Esophagus squamous epithelium (tissue), 5 donors: Measurements from ENCODE around the gene FLT3. TPM values are rescaled to one million over a fixed set of nuclear protein-coding genes. Genes with fewer than 3 reads are reported as not detected.
"Not testable (repeated sequence)": the region's sequence is repeated elsewhere in the genome, so short reads cannot be mapped to it uniquely, and the experiment has no call there.

Experiments
- DNase-seq: peaks from one replicate; lab custom pipeline; 2025; lab: John Stamatoyannopoulos, UW
- H3K27ac ChIP-seq, 4 donors: fragments of 200-600 bp; sonication (generic); one replicate each; pipeline ENCODE4 v1.5.1; 2016 to 2019; ENCODE audit warnings: mild to moderate bottlenecking in 1 of 4
- H3K27me3 ChIP-seq, 4 donors: fragments of 200-600 bp; sonication (generic); 1 replicate in 3 of 4; 2 replicates in 1 of 4; pipeline versions ENCODE4 v1.5.1 to v1.6.0; 2017 to 2021; ENCODE audit warnings: antibody characterized with exemption in 1 of 4
- H3K36me3 ChIP-seq, 3 donors: fragments of 200-600 bp; sonication (generic); one replicate each; pipeline ENCODE4 v1.5.1; 2016 to 2019
- H3K4me1 ChIP-seq, 3 donors: fragments of 200-600 bp; sonication (generic); one replicate each; pipeline ENCODE4 v1.5.1; 2017 to 2019
- H3K4me3 ChIP-seq, 4 donors: fragments of 200-600 bp; sonication (generic); 1 replicate in 3 of 4; 2 replicates in 1 of 4; pipeline ENCODE4 v1.5.1; 2016 to 2019; ENCODE audit warnings: mild to moderate bottlenecking in 2 of 4, moderate library complexity in 1 of 4
- H3K9me3 ChIP-seq, 3 donors: fragments of 200-600 bp; sonication (generic); one replicate each; pipeline ENCODE4 v1.5.1; 2016 to 2019
- CTCF ChIP-seq, 6 experiments: fragments of 450-650 bp in 4 of 6; fragments of 200-600 bp in 2 of 6; sonication (generic) in 2 of 6; IDR thresholded peaks; one replicate each; pipeline ENCODE4 v1.5.1; 2016 to 2019; ENCODE audit warnings: antibody characterized with exemption in 6 of 6, mild to moderate bottlenecking in 4 of 6, moderate library complexity in 4 of 6
- POLR2A ChIP-seq, 4 donors: fragments of 450-650 bp; IDR thresholded peaks; one replicate each; pipeline ENCODE4 v1.6.1; 2017; ENCODE audit warnings: antibody characterized with exemption in 4 of 4, mild to moderate bottlenecking in 4 of 4, moderate library complexity in 3 of 4
- WGBS, 2 donors: methylation state at CpG; one replicate each; pipeline ENCODE4 v1.1.5; 2018; 5-methylcytosine and 5-hydroxymethylcytosine counted together
- intact Hi-C: fragments of 100-400 bp; cut with DNase I; formaldehyde crosslinking; loops from one replicate; pipeline ENCODE4 v1.15.0; 2022
- total RNA-seq, 4 donors: library from RNA; depleted of rRNA; stranded (reverse); fragments of >200 nt; gene quantifications; one replicate each; pipeline ENCODE4 v1.1.0, GENCODE V29; 2016
- donor health status: DM: yes; HTN: yes; CAD: no.

The FLT3 gene
- total RNA-seq = 1 to 10 TPM in 2 of 4 donors, under 1 TPM in 2; 0.09 to 1.5 (median 0.96) TPM

GRCh38 chr13:28100150-28101121 lies at the start of gene FLT3:
FLT3 (minus strand) TSS chr13:28100576; CDS start chr13:28100510, 66 bp downstream.
- 4 to 42% methylated on average over 6 to 34 of the region's 106 CpGs for WGBS, 2 donors
- H3K27me3 ChIP-seq = peaks cover 12 to 91% (median 17%) of the 10 kb centered on the region in 4 donors
- H3K9me3 ChIP-seq = no peaks in the 10 kb centered on the region
- peaks cover 5 to 17% (median 10%) of the 10 kb centered on the region in 3 donors for H3K4me1 ChIP-seq
- peak in 1 of 4 donors; percentile 40 for TF ChIP-seq POLR2A (IDR thresholded peaks at IDR 0.05)
- no peak for TF ChIP-seq CTCF (IDR thresholded peaks at IDR 0.05)
- H3K4me3 ChIP-seq = peak within 1 kb of the TSS; percentile 0 to 65 (median 29)
- no peak within 1 kb of the TSS for H3K27ac ChIP-seq
- intact Hi-C loops = no loop called here
- DNase-seq = no peak
- no peaks in the 10 kb centered on the region for H3K36me3 ChIP-seq

GRCh38 chr13:28147495-28147894 lies 47.1 kb upstream of the FLT3 start:
- Histone ChIP-seq H3K4me1 (peaks cover 0 to 40% (median 7%) of the 10 kb centered on the region in 3 donors), H3K27ac (no peak overlapping the region), H3K36me3 (no peaks in the 10 kb centered on the region), H3K27me3 (no peaks in the 10 kb centered on the region), H3K9me3 (no peaks in the 10 kb centered on the region), H3K4me3 (no peak overlapping the region)
- TF ChIP-seq POLR2A (IDR thresholded peaks at IDR 0.05) = no peak
- TF ChIP-seq CTCF (IDR thresholded peaks at IDR 0.05) = no peak
- intact Hi-C loops = no loop called here
- no peak for DNase-seq
- 35 to 38% methylated on average over 1 of the region's 1 CpG for WGBS, 2 donors

GRCh38 chr13:28145049-28145448 lies 44.7 kb upstream of the FLT3 start:
- no peak for DNase-seq
- Histone ChIP-seq H3K4me1 (peaks cover 3 to 50% (median 15%) of the 10 kb centered on the region in 3 donors), H3K27ac (no peak overlapping the region), H3K36me3 (no peaks in the 10 kb centered on the region), H3K4me3 (no peak overlapping the region), H3K27me3 (no peaks in the 10 kb centered on the region), H3K9me3 (no peaks in the 10 kb centered on the region)
- intact Hi-C loops = no loop called here
- TF ChIP-seq CTCF (IDR thresholded peaks at IDR 0.05) (no peak), POLR2A (IDR thresholded peaks at IDR 0.05) (no peak)
- 93 to 98% methylated on average over 6 of the region's 6 CpGs for WGBS, 2 donors

- H3K9me3 ChIP-seq, H3K27ac ChIP-seq, intact Hi-C loops, DNase-seq, H3K27me3 ChIP-seq, H3K4me3 ChIP-seq, H3K36me3 ChIP-seq: not testable (repeated sequence)
- WGBS, 2 donors = 55 to 58% methylated on average over 2 to 8 of the region's 10 CpGs
- H3K4me1 ChIP-seq = peaks cover 8 to 60% (median 10%) of the 10 kb centered on the region in 3 donors
Measured at GRCh38 chr13:28141542-28141941, 41.2 kb upstream of the FLT3 start.

- 55 to 66% methylated on average over 8 to 10 of the region's 10 CpGs for WGBS, 2 donors
- Histone ChIP-seq H3K9me3 (no peaks in the 10 kb centered on the region), H3K27me3 (no peaks in the 10 kb centered on the region), H3K4me1 (peaks cover 8 to 59% (median 10%) of the 10 kb centered on the region in 3 donors), H3K4me3 (peak overlapping the region in 3 of 4 donors; percentile 90 to 98 (median 94)), H3K36me3 (no peaks in the 10 kb centered on the region), H3K27ac (peak overlapping the region in 2 of 4 donors; percentile 98 to 99)
- TF ChIP-seq POLR2A (IDR thresholded peaks at IDR 0.05) (no peak), CTCF (IDR thresholded peaks at IDR 0.05) (no peak)
- intact Hi-C loops = no loop called here
- DNase-seq = no peak
Measured at GRCh38 chr13:28140433-28141125, 40.2 kb upstream of the FLT3 start.
